Activated CD8-positive, alpha-beta memory T cell treated with anti-CD3 and anti-CD28 coated beads, Interleukin-2, amount 50 U/mL, for 1 hour (primary cell): ENCODE results near the gene DKC1.
"Not testable (repeated sequence)": the region's sequence is repeated elsewhere in the genome, so short reads cannot be mapped to it uniquely, and the experiment has no call there.

Experiments used
- DNase-seq: peaks from one replicate; pipeline ENCODE4 v3.0.0-alpha.2; 2020; ENCODE audit errors: extremely low read depth

DKC1 gene

GRCh38 chrX:154819771-154820341, 57.2 kb downstream of the DKC1 start:
- no peak for DNase-seq

- DNase-seq = no peak
Measured at GRCh38 chrX:154821523-154821922, 58.9 kb downstream of the DKC1 start.

- DNase-seq = no peak
Measured at GRCh38 chrX:154822029-154822428, 59.4 kb downstream of the DKC1 start.

- DNase-seq = no peak
Measured at GRCh38 chrX:154824638-154825037, 62.0 kb downstream of the DKC1 start.

- DNase-seq = not testable (repeated sequence)
Measured at GRCh38 chrX:154825586-154825985, 62.9 kb downstream of the DKC1 start.
